ENCODE data around the gene PTPRR.

The PTPRR gene

DNA sequence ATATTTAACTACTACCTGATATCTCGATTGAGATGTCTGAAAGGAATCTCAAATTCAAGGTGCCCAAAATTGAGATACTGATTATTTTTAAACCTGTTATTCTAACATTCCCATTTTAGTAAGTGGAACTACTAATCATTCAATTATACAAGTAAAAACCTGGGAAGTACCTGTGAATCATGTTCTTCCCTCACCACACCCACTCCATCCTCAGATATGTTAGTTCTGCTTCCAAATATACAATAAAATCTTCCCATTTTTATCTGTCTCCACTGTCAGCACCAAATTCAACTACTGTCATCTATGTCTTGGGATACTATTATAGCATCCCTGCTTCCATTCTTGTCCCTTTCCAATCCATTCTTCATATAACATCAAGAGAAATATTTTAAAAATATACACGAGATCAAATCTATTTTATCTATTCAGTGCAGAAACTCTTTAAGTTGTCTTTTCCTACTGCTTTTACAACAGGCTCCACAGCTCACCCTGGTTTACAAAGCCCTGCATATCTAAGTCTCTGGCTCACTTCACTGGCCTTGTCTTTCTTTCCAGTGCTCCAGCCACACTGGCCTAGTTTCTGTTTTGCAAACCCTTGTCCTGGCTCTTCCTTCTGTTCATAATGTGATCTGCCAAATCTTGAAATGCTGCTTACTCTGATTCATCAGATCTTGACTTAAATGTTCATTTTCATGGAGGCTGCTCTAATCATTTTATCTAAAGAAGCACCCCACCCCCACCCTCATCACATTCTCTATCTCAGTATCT lies 122.3 kb downstream of the PTPRR start:
- Histone ChIP-seq H3K9me3 (ENCODE audit: control insufficient read depth, low read length) (no peaks in the 10 kb centered on the region), H3K79me2 (no peaks in the 10 kb centered on the region), H3K4me2 (ENCODE audit: low read length) (no peak overlapping the region), H3K4me1 (no peaks in the 10 kb centered on the region), H3K36me3 (ENCODE audit: control insufficient read depth, insufficient read depth, low read length) (no peaks in the 10 kb centered on the region), H2AFZ (no peak overlapping the region), H3K9ac (no peak overlapping the region), H3K4me3 (ENCODE audit: low read depth, low read length) (no peak overlapping the region), H3K27ac (no peak overlapping the region), H3K27me3 (ENCODE audit: control insufficient read depth, insufficient read depth, low read length) (no peaks in the 10 kb centered on the region)
- TF ChIP-seq, protein P1, sequence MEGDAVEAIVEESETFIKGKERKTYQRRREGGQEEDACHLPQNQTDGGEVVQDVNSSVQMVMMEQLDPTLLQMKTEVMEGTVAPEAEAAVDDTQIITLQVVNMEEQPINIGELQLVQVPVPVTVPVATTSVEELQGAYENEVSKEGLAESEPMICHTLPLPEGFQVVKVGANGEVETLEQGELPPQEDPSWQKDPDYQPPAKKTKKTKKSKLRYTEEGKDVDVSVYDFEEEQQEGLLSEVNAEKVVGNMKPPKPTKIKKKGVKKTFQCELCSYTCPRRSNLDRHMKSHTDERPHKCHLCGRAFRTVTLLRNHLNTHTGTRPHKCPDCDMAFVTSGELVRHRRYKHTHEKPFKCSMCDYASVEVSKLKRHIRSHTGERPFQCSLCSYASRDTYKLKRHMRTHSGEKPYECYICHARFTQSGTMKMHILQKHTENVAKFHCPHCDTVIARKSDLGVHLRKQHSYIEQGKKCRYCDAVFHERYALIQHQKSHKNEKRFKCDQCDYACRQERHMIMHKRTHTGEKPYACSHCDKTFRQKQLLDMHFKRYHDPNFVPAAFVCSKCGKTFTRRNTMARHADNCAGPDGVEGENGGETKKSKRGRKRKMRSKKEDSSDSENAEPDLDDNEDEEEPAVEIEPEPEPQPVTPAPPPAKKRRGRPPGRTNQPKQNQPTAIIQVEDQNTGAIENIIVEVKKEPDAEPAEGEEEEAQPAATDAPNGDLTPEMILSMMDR (IDR thresholded peaks at IDR 0.05) = no peak

DNA sequence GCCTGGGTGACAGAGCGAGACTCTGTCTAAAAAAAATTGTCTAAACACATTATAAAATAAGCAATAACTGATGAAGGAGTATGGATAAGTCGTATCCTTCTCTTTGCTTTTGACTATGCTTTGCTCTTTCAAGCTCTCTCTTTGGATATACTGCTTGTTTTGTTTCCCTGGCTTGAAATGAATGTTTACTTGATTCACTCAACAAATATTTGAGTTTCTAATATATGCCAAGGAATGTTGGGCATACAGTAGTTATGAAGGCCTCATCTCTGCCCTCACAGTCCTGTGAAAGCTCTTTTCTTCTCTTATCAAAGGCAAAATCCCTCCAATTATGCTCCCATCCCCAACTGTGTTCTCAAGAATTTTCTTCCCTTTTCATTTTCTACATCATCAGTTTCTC lies 123.5 kb downstream of the PTPRR start:
- Histone ChIP-seq H3K4me2 (ENCODE audit: low read length) (no peak overlapping the region), H2AFZ (no peak overlapping the region), H3K79me2 (no peaks in the 10 kb centered on the region), H3K27me3 (ENCODE audit: control insufficient read depth, insufficient read depth, low read length) (no peaks in the 10 kb centered on the region), H3K4me3 (ENCODE audit: low read depth, low read length) (no peak overlapping the region), H3K36me3 (ENCODE audit: control insufficient read depth, insufficient read depth, low read length) (no peaks in the 10 kb centered on the region), H3K4me1 (no peaks in the 10 kb centered on the region), H3K9ac (no peak overlapping the region), H3K27ac (no peak overlapping the region), H3K9me3 (ENCODE audit: control insufficient read depth, low read length) (no peaks in the 10 kb centered on the region)
- TF ChIP-seq, protein P1 (IDR thresholded peaks at IDR 0.05) = no peak

DNA sequence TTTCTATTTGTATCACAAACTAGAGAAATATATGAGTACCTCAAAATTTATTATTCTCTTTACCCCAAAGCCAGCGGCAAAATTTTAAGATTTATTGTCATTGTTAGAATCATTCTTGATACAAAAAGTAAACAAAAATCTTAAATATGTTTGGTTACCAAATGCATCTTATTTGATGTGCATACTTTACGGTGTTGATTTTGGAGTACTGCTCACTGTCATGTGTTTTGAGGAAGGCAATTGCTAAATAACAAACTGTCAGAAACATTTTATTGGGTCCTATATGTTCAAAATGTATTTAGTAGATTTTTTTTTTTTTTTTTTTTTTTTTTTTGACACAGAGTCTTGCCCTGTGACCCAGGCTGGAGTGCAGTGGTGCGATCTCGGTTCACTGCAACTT lies 124.9 kb downstream of the PTPRR start:
- TF ChIP-seq, protein P1 (IDR thresholded peaks at IDR 0.05) = no peak

DNA sequence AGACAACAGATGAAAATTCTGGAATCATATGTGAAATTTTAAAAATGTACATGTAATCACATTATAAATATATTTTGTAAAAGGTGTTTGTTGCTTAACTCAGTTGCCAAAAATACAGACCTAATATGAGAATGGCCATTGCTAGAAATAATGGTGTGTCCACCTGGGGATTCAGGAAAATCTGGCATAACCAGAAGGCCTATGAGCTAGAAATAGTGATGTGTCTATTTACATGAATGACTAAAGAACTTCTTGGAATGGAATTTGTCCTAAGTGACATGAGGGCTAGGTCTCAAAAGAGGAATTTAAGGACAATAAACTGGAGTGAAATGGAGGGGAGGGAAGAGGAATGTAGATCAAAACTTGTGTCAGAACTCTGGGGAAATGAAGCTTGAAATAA lies 126.4 kb downstream of the PTPRR start:
- Histone ChIP-seq H3K4me3 (ENCODE audit: low read depth, low read length) (no peak overlapping the region), H3K9me3 (ENCODE audit: control insufficient read depth, low read length) (no peaks in the 10 kb centered on the region), H3K4me1 (no peaks in the 10 kb centered on the region), H3K27me3 (ENCODE audit: control insufficient read depth, insufficient read depth, low read length) (no peaks in the 10 kb centered on the region), H2AFZ (no peak overlapping the region), H3K79me2 (no peaks in the 10 kb centered on the region), H3K36me3 (ENCODE audit: control insufficient read depth, insufficient read depth, low read length) (no peaks in the 10 kb centered on the region), H3K4me2 (ENCODE audit: low read length) (no peak overlapping the region), H3K9ac (no peak overlapping the region), H3K27ac (no peak overlapping the region)
- TF ChIP-seq, protein P1 (IDR thresholded peaks at IDR 0.05) = no peak

More for the DNA sequence above, 124.9 kb downstream of the PTPRR start:
- Histone ChIP-seq H3K79me2 (no peaks in the 10 kb centered on the region), H2AFZ (no peak overlapping the region), H3K4me3 (ENCODE audit: low read depth, low read length) (no peak overlapping the region), H3K27me3 (ENCODE audit: control insufficient read depth, insufficient read depth, low read length) (no peaks in the 10 kb centered on the region), H3K27ac (no peak overlapping the region), H3K9me3 (ENCODE audit: control insufficient read depth, low read length) (no peaks in the 10 kb centered on the region), H3K36me3 (ENCODE audit: control insufficient read depth, insufficient read depth, low read length) (no peaks in the 10 kb centered on the region), H3K4me1 (no peaks in the 10 kb centered on the region), H3K9ac (no peak overlapping the region), H3K4me2 (ENCODE audit: low read length) (no peak overlapping the region)

DNA sequence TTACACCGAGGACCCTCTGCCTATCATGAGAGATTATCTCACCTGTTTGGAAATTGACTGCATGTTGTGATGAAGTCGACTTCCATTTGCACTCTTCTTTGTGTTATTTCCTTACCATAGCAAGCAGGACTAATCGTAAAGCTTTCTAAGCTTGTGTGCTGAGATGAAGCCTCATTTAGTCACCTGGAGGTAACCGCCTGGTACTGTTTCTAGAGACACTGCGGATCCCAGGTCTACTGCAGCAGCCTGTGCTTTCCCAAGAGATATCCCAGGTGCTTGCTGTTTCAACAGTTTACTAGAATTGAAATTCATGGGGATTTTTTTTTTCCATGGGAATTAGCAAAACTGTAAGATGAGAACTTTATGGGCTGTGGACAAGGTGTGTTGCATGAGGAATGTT lies 131.8 kb downstream of the PTPRR start:
- Histone ChIP-seq H3K27ac (no peak overlapping the region), H3K4me2 (ENCODE audit: low read length) (no peak overlapping the region), H3K79me2 (no peaks in the 10 kb centered on the region), H3K4me3 (ENCODE audit: low read depth, low read length) (no peak overlapping the region), H3K4me1 (no peaks in the 10 kb centered on the region), H2AFZ (no peak overlapping the region), H3K9me3 (ENCODE audit: control insufficient read depth, low read length) (no peaks in the 10 kb centered on the region), H3K36me3 (ENCODE audit: control insufficient read depth, insufficient read depth, low read length) (no peaks in the 10 kb centered on the region), H3K27me3 (ENCODE audit: control insufficient read depth, insufficient read depth, low read length) (no peaks in the 10 kb centered on the region), H3K9ac (no peak overlapping the region)
- TF ChIP-seq, protein P1 (IDR thresholded peaks at IDR 0.05) = no peak

All from parathyroid adenoma (tissue), 2 donors.